Activated CD8-positive, alpha-beta memory T cell treated with anti-CD3 and anti-CD28 coated beads, Interleukin-2, amount 10 ng/mL, durations not matched to agents 7 days and 5 days (primary cell): ENCODE data around the gene HAGHL. TPM values are rescaled to one million over a fixed set of nuclear protein-coding genes. Genes with fewer than 3 reads are reported as not detected.

Source experiments
- ATAC-seq: fragments of 150-1000 bp; cut with Tn5 transposase; one replicate; pipeline ENCODE4 v1.10.0; 2021; ENCODE audit warnings: moderate library complexity
- CTCF ChIA-PET: fragments of 350-600 bp; sonication (Branson Sonifier 250); formaldehyde crosslinking; loops from one replicate; lab custom pipeline; 2021; ENCODE audit warnings: antibody characterized with exemption; lab: Charles Lee
- DNase-seq: peaks from one replicate; pipeline ENCODE4 v3.0.0-alpha.2; 2020
- H3K27ac Mint-ChIP-seq: one replicate; pipeline ENCODE4 v1.8.0; 2021; ENCODE audit warnings: mild to moderate bottlenecking, mixed read lengths
- H3K27me3 Mint-ChIP-seq: one replicate; pipeline ENCODE4 v1.8.0; 2021; ENCODE audit warnings: mixed read lengths
- H3K36me3 Mint-ChIP-seq: one replicate; pipeline ENCODE4 v1.8.0; 2021; ENCODE audit warnings: mild to moderate bottlenecking, mixed read lengths
- H3K4me1 Mint-ChIP-seq: one replicate; pipeline ENCODE4 v1.8.0; 2021; ENCODE audit warnings: mixed read lengths
- H3K4me3 Mint-ChIP-seq: one replicate; pipeline ENCODE4 v1.8.0; 2021; ENCODE audit warnings: mild to moderate bottlenecking, moderate library complexity, mixed read lengths
- H3K9me3 Mint-ChIP-seq: one replicate; pipeline ENCODE4 v1.8.0; 2022; ENCODE audit warnings: low read depth, mixed read lengths
- total RNA-seq, 2 experiments: library from RNA; stranded (reverse); gene quantifications; one replicate each; pipeline ENCODE4 v1.2.3, GENCODE V29; 2021

HAGHL gene
- total RNA-seq, 2 experiments from 2014 or later: 13.0 to 14.3 TPM

- Mint-ChIP-seq H3K4me3 (no peak overlapping the region), H3K27ac (no peak overlapping the region), H3K4me1 (peaks cover 23% of the 10 kb centered on the region), H3K36me3 (no peaks in the 10 kb centered on the region), H3K9me3 (no peaks in the 10 kb centered on the region), H3K27me3 (no peaks in the 10 kb centered on the region)
- CTCF ChIA-PET: interaction anchor here (0.6 to 5.2 kb wide), 15 partner anchors 8 to 481 kb away, joined by 3 to 22 read pairs (median 4); partner anchors contain the start of genes CHTF18, CIAO3, METTL26 and RPUSD1
- ATAC-seq (no peak), DNase-seq (no peak)
Observed at GRCh38 chr16:721765-722540, 5.0 kb upstream of the HAGHL start.

DNA sequence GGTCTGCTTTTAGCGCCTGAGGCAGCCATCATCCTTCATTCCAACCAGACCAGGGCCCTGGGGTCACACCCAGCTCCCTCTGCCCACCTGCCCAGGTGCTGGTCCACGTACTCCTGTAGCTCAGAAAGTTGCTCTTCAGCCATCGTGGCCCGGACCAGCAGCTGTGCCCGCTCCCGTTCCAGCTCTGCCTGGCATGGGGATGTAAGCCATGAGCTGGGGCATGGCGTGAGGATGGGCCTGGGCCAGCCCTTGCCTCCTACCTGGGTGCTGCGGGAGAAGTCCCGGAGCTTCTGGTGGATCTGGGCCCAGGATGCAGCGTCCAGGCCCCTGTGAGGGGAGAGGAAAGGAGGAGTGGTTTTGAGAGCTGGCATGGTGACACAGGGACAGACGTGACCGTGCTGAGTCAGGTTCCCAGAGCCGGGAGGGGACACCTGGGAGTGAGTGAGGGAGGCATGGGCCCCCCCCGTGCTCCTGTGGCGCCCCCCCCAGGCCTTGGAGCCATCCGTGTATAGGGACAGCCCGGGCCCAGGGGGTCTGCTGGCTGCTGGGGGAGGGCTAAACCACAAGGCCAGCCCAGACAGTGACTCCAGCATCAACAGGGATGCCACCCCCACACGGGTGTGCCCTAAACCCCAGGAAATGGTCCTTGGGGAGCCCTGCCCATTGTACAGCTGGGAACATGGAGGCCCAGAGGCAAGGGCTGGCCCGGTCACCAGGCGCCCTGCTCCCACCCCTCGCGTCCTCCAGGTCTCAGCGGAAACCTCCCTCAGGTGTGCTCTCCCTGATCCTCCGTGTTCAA is 3.9 kb upstream of the HAGHL start:
- no peaks in the 10 kb centered on the region for H3K36me3 Mint-ChIP-seq
- no peaks in the 10 kb centered on the region for H3K27me3 Mint-ChIP-seq
- CTCF ChIA-PET: interaction anchor here (0.6 to 5.8 kb wide), 8 partner anchors 8 to 483 kb away, joined by 3 to 33 read pairs (median 5); partner anchors contain the start of genes CHTF18, CIAO3, METRN and RPUSD1
- H3K9me3 Mint-ChIP-seq: no peaks in the 10 kb centered on the region
- H3K4me3 Mint-ChIP-seq: no peak overlapping the region
- no peak for DNase-seq
- H3K4me1 Mint-ChIP-seq: peaks cover 23% of the 10 kb centered on the region
- ATAC-seq: no peak
- H3K27ac Mint-ChIP-seq: no peak overlapping the region

GRCh38 chr16:723695-724094 is 3.2 kb upstream of the HAGHL start:
- peaks cover 23% of the 10 kb centered on the region for H3K4me1 Mint-ChIP-seq
- no peak for DNase-seq
- no peaks in the 10 kb centered on the region for H3K27me3 Mint-ChIP-seq
- CTCF ChIA-PET: interaction anchor here (0.8 to 5.8 kb wide), 6 partner anchors 8 to 63 kb away, joined by 3 to 33 read pairs (median 12); partner anchors contain the start of genes CHTF18, CIAO3, METRN and RPUSD1
- no peak overlapping the region for H3K27ac Mint-ChIP-seq
- ATAC-seq: no peak
- no peaks in the 10 kb centered on the region for H3K36me3 Mint-ChIP-seq
- H3K9me3 Mint-ChIP-seq: no peaks in the 10 kb centered on the region
- H3K4me3 Mint-ChIP-seq: no peak overlapping the region

DNA sequence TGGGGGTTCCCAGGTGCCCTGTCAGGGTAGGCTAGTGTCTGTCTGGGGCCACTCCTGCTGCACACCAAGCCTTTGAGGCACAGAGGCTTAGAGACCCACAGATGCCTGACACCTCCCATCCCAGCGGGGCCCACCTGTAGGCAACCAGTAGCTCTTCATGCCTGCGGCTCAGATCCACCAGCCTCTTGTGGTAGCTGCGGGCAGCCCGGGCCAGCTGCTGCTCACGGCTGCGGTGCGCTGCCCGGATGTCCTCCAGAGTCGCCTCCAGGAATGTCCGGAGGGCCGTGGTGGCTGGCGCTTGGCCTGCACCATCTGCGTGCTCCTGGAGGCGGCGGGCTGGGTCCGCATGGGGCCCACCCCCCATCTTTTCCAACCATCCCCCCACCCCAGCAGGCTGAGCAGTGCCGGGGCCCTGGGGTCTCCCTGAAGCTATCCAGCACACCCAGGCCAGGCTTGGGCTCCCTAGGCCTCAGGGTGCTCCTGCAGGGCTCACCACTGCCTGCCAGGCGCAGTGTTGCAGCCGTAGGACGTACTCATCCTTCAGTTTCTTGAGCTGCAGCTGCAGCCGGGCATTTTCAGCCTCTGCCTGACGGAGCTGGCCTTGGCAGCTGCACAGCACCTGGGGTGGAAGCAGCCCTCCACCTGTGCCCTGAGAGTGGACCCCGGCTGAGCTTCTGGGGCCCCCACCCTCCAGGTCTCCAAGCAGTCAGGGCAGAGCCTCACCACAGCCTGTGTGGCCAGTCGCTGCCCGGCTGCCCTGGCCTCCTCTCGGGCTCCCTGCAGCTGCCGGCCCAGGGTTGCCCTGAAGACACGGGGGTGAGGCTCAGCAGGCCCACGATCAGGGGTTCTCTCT is 2.5 kb upstream of the HAGHL start:
- DNase-seq (no peak), ATAC-seq (no peak)
- no peak overlapping the region for H3K27ac Mint-ChIP-seq
- H3K4me3 Mint-ChIP-seq: no peak overlapping the region
- H3K9me3 Mint-ChIP-seq: no peaks in the 10 kb centered on the region
- H3K36me3 Mint-ChIP-seq: no peaks in the 10 kb centered on the region
- H3K27me3 Mint-ChIP-seq: no peaks in the 10 kb centered on the region
- CTCF ChIA-PET: interaction anchor here (0.8 to 5.8 kb wide), 9 partner anchors 8 to 982 kb away, joined by 3 to 33 read pairs (median 9); partner anchors contain the start of genes CHTF18, CIAO3, MAPK8IP3 and METRN
- H3K4me1 Mint-ChIP-seq: peaks cover 17% of the 10 kb centered on the region

DNA sequence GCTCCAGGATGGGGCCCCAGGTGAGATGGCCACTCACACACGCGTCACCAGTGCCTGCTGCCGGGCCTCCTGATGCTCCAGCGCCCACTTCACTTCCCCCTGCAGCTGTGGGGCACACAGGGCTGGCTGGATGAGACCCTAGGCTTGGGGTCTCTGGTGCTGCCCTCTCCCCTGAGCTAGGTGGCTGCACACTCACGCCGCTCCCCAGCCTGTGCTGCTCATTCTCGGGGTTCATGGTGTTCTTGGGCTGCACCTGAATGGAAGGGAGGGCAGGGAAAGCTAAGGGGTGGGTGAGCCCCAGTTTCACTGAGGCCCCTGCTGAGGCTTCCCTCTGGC is 1.9 kb upstream of the HAGHL start:
- Mint-ChIP-seq H3K9me3 (no peaks in the 10 kb centered on the region), H3K4me1 (peaks cover 12% of the 10 kb centered on the region), H3K27ac (no peak overlapping the region), H3K4me3 (no peak overlapping the region), H3K27me3 (no peaks in the 10 kb centered on the region), H3K36me3 (no peaks in the 10 kb centered on the region)
- DNase-seq (no peak), ATAC-seq (no peak)
- CTCF ChIA-PET: interaction anchor here (0.9 to 5.8 kb wide), 8 partner anchors 10 to 981 kb away, joined by 3 to 33 read pairs (median 11); partner anchors contain the start of genes CHTF18, CIAO3, MAPK8IP3 and METRN

- H3K36me3 Mint-ChIP-seq: no peaks in the 10 kb centered on the region
- CTCF ChIA-PET: interaction anchor here (1.3 to 5.8 kb wide), 6 partner anchors 10 to 61 kb away, joined by 4 to 33 read pairs (median 15); partner anchors contain the start of genes CHTF18, CIAO3, METRN and RPUSD1
- H3K27me3 Mint-ChIP-seq: no peaks in the 10 kb centered on the region
- H3K4me1 Mint-ChIP-seq: peaks cover 6% of the 10 kb centered on the region
- H3K4me3 Mint-ChIP-seq: no peak overlapping the region
- no peak overlapping the region for H3K27ac Mint-ChIP-seq
- ATAC-seq: no peak
- no peaks in the 10 kb centered on the region for H3K9me3 Mint-ChIP-seq
- DNase-seq: no peak
Observed at GRCh38 chr16:725463-726187, 1.3 kb upstream of the HAGHL start.

DNA sequence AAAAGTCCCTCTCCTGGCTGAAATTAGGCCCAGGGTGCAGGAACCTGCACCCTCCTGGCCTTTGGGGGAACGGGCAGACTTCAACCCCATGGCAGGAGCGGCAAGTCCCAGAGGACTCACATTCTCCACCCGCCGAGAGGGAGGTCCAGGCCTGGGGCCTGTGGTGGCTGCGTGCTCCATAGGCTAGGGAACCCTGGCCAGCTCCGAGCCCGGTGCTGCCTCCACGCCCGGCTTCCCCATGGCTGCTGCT is 793 bp upstream of the HAGHL start:
- Mint-ChIP-seq H3K4me3 (no peak overlapping the region), H3K36me3 (no peaks in the 10 kb centered on the region), H3K27me3 (no peaks in the 10 kb centered on the region), H3K4me1 (peaks cover 6% of the 10 kb centered on the region), H3K9me3 (no peaks in the 10 kb centered on the region), H3K27ac (no peak overlapping the region)
- ATAC-seq: no peak
- CTCF ChIA-PET: interaction anchor here (1.3 to 5.8 kb wide), 6 partner anchors 10 to 61 kb away, joined by 4 to 33 read pairs (median 15); partner anchors contain the start of genes CHTF18, CIAO3, METRN and RPUSD1
- DNase-seq: no peak

DNA sequence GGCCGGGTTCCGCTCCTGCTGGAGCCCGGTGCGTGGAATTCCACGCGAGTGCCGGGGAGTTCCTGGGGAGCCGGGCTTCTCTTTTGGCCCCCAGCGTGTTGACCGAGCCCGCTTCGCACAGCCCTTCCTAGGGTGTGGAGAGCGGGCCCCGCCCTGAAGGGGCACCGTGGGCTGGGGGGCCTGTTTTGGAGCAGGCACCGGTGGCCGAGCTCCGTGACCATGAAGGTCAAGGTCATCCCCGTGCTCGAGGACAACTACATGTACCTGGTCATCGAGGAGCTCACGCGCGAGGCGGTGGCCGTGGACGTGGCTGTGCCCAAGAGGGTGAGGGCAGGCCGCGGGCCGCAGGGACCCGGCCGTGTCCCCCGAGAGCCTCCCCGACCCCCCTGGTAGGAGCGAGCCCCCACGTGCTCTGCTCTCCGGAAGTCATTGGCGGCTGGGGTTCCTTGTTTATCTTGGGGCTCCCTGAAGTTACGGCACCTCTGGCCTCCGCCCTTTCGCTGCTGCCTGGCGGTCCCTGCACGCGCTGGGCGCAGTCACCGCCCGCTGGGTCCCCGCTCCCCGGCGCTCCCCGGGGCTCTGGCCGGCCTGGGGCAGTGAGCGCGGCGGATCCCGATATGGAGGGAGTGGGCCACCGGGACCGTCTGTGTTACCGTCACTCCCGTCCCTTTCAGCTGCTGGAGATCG is 528 bp downstream of the HAGHL start:
- peak; percentile 66 for DNase-seq
- no peaks in the 10 kb centered on the region for H3K27me3 Mint-ChIP-seq
- H3K4me1 Mint-ChIP-seq: peaks cover 4% of the 10 kb centered on the region
- H3K36me3 Mint-ChIP-seq: no peaks in the 10 kb centered on the region
- CTCF ChIA-PET: interaction anchor here (1.1 to 5.8 kb wide), 4 partner anchors 11 to 15 kb away, joined by 3 to 33 read pairs (median 4); partner anchors contain the start of genes CIAO3 and METRN
- H3K27ac Mint-ChIP-seq: no peak overlapping the region
- peak overlapping the region; percentile 56 for H3K4me3 Mint-ChIP-seq
- ATAC-seq: peak; percentile 31
- no peaks in the 10 kb centered on the region for H3K9me3 Mint-ChIP-seq

DNA sequence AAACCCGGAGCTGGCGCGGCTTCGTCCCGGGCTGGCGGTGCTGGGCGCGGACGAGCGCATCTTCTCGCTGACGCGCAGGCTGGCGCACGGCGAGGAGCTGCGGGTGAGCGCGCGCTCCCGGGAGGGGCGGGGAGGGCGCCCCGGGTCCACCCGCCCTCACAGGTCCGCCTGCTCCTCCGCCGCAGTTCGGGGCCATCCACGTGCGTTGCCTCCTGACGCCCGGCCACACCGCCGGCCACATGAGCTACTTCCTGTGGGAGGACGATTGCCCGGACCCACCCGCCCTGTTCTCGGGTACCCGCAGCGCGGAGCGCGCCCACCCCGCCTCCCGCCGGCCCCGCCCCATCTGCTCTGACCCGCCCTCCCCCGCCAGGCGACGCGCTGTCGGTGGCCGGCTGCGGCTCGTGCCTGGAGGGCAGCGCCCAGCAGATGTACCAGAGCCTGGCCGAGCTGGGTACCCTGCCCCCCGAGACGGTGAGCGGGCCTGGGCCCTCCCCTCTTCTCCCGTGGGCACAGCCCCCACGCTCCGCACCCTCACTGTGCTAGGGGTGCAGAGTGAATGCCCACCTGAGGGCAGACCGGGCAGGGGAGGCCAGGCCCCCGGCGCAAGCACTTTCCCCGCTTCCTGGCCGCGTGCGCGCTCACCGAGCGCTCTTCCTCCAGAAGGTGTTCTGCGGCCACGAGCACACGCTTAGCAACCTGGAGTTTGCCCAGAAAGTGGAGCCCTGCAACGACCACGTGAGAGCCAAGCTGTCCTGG is 1.4 kb downstream of the HAGHL start:
- H3K27me3 Mint-ChIP-seq: no peaks in the 10 kb centered on the region
- CTCF ChIA-PET: interaction anchor here (1.2 to 5.8 kb wide), 3 partner anchors 10 to 16 kb away, joined by 3 to 33 read pairs (median 6); partner anchors contain the start of gene METRN
- no peaks in the 10 kb centered on the region for H3K36me3 Mint-ChIP-seq
- H3K27ac Mint-ChIP-seq: no peak overlapping the region
- peak; percentile 71 for ATAC-seq
- peak; percentile 79 for DNase-seq
- peaks cover 4% of the 10 kb centered on the region for H3K4me1 Mint-ChIP-seq
- H3K9me3 Mint-ChIP-seq: no peaks in the 10 kb centered on the region
- no peak overlapping the region for H3K4me3 Mint-ChIP-seq

DNA sequence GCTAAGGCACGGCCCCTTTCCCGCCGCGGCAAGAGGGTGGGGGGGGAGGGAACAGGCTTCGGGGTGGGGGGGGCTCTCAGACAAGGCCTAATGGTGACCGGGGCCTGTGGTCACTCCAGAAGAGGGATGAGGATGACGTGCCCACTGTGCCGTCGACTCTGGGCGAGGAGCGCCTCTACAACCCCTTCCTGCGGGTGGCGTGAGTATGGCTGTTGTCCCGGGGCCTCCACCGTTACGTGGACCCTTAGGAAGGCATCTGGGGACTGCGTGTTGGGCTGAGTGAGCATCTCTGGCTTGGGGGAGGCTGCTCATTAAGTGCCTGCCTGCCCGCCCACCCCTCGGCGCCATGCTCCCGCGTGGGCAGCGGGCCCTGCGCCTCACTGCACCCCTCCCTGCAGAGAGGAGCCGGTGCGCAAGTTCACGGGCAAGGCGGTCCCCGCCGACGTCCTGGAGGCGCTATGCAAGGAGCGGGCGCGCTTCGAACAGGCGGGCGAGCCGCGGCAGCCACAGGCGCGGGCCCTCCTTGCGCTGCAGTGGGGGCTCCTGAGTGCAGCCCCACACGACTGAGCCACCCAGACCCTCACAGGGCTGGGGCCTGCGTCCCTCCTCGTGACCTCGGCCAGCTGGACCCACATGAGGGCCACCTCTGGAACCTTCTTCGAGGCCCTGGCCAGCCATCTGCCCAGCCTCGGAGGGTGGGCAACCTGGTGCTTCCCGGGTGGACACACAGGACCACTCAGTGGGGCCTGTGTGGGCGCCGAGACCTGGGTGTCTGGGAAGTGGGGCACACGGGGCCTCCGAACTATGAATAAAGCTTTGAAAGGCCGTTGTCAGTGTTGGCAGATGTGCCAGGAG is 2.2 kb downstream of the HAGHL start:
- H3K4me1 Mint-ChIP-seq: peaks cover 4% of the 10 kb centered on the region
- no peaks in the 10 kb centered on the region for H3K36me3 Mint-ChIP-seq
- CTCF ChIA-PET: interaction anchor here (0.9 to 1.4 kb wide), 2 partner anchors 8 to 9 kb away, joined by 3 to 4 read pairs; partner anchors contain the start of gene ANTKMT
- DNase-seq (no peak), ATAC-seq (no peak)
- no peak overlapping the region for H3K4me3 Mint-ChIP-seq
- no peaks in the 10 kb centered on the region for H3K9me3 Mint-ChIP-seq
- H3K27me3 Mint-ChIP-seq: no peaks in the 10 kb centered on the region
- H3K27ac Mint-ChIP-seq: no peak overlapping the region
